Measurements from ENCODE around the gene RPS15A.

Gene RPS15A

DNA sequence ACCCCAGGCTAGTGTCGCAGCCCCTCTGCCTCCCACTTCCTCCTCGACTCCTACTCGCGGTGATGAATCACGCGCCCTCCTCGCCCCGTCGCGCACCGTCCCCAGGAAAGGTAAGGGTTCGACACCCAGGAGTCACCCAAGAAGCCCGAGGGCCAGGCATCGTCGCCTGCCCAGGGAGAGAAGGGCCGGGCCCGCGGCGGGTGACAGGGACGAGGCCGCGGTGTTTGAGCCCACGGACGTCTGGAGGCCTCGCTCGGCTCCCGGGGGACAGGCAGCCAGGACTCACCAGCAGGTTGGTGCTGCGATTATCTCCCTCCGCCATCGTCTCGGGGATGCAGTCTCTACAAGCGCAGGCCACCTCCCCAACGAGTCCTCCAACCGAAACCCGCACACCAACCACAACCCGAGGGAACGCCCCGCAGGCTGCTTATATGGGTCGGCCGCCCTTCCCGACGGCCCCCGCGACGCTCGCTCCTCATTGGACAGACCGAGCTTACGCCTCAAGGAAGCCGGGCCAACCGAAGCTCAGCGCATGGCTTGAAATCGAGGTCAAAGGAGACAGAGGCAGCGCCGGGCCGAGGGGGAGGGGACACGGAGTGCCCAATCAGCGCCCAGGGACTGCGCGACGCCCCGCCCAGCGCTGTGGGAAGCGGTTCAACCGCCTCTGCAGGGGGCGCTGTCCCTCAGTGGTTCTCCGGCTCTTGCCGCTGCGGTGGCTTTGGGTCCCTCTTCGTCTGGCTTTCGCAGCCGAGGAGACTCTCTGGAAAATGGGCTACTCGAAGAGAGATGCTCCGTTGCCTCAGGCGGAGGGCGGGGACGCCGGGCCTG is 11.2 kb upstream of the RPS15A start, which contains the start of gene ARL6IP1:
TSS of gene ARL6IP1 (minus strand) at position 405 of the 828 bp plus-strand sequence. CDS start at position 322, 83 bp downstream.
- no peaks in the 10 kb centered on the region for H3K9me3 Mint-ChIP-seq
- no peaks in the 10 kb centered on the region for H3K27me3 Mint-ChIP-seq (ENCODE audit: low read depth)
- H3K27ac Mint-ChIP-seq, result peak within 1 kb of the TSS; percentile 69 to 95 (median 94)
- peak within 1 kb of the TSS; percentile 93 to 98 (median 94) for H3K4me3 Mint-ChIP-seq
- TF ChIP-seq, protein P1, sequence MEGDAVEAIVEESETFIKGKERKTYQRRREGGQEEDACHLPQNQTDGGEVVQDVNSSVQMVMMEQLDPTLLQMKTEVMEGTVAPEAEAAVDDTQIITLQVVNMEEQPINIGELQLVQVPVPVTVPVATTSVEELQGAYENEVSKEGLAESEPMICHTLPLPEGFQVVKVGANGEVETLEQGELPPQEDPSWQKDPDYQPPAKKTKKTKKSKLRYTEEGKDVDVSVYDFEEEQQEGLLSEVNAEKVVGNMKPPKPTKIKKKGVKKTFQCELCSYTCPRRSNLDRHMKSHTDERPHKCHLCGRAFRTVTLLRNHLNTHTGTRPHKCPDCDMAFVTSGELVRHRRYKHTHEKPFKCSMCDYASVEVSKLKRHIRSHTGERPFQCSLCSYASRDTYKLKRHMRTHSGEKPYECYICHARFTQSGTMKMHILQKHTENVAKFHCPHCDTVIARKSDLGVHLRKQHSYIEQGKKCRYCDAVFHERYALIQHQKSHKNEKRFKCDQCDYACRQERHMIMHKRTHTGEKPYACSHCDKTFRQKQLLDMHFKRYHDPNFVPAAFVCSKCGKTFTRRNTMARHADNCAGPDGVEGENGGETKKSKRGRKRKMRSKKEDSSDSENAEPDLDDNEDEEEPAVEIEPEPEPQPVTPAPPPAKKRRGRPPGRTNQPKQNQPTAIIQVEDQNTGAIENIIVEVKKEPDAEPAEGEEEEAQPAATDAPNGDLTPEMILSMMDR (IDR thresholded peaks at IDR 0.05; ENCODE audit: unreplicated experiment in 3 of 3), result peak; percentile 80 to 96 (median 82)
- H3K36me3 Mint-ChIP-seq (ENCODE audit: low read depth), result peaks cover 15% of the 10 kb centered on the region
- H3K4me1 Mint-ChIP-seq, result peaks cover 56% of the 10 kb centered on the region

DNA sequence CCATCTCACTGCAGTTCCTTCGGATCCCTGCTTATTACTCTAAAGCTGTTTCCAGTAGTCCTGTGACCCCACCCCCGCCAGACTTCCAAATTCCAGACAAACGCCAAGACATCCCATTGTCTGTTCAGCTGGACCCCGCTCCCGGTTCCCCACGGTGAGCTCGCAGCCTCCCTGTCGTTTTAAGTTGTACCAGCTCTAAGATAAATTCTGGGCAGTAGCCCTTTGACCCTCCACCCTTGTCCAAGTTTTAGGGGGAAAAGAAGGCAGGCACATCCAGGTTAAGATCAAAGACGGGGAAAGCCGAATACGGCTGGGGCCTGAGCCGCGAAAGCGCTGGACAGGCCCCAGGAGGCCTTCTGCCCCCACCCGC is 10.6 kb upstream of the RPS15A start:
- Mint-ChIP-seq H3K4me1 (peaks cover 62% of the 10 kb centered on the region), H3K27me3 (ENCODE audit: low read depth) (no peaks in the 10 kb centered on the region), H3K27ac (peak overlapping the region; percentile 64 to 95 (median 94)), H3K9me3 (no peaks in the 10 kb centered on the region), H3K36me3 (ENCODE audit: low read depth) (peaks cover 19% of the 10 kb centered on the region), H3K4me3 (peak overlapping the region; percentile 93 to 98 (median 94))
- TF ChIP-seq, protein P1 (IDR thresholded peaks at IDR 0.05; ENCODE audit: unreplicated experiment in 3 of 3), result no peak

DNA sequence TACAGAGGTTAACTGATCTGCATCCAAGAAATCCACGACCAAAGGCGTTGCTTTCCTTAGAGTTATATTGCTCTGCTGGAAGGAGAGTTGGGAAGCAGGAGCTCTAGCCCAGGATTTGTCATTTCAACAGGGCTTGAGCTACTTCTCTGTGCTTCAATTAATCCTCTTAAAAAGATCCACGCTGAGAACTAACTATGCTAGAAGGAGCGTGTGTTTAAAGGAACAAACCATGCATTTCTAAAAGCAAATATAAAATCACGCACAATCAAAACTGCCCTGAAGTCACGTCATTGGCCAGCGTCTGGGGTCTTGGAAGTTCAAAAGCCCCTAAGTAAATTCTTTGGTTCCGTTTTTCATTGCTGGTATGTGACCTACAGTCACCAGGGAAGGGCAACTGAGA is 10.2 kb upstream of the RPS15A start:
- Mint-ChIP-seq H3K27me3 (ENCODE audit: low read depth) (no peaks in the 10 kb centered on the region), H3K4me3 (peak overlapping the region; percentile 93 to 98 (median 94)), H3K27ac (peak overlapping the region; percentile 64 to 95 (median 94)), H3K4me1 (peaks cover 64% of the 10 kb centered on the region), H3K9me3 (no peaks in the 10 kb centered on the region), H3K36me3 (ENCODE audit: low read depth) (peaks cover 21% of the 10 kb centered on the region)
- TF ChIP-seq, protein P1 (IDR thresholded peaks at IDR 0.05; ENCODE audit: unreplicated experiment in 3 of 3), result no peak

DNA sequence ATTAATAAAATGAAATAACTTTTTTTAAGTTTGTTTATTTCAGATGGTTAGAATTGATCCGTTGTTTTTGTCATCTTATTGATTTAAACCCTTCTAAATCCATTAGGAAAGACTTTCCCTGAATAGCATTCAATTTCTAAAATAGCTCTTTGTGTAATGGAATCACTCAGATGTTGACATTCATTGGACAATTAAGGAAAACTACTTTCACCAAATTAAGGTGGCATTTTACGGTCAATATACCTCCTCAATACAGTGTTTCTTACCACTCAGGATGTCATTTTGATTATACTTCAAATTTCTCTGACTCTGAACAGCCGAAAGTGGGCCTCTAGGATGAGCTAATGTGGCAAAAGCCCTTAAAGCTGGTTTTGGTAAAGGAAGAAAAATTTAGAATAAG is 9.4 kb upstream of the RPS15A start:
- H3K27ac Mint-ChIP-seq, result peak overlapping the region; percentile 64 to 95 (median 94)
- no peaks in the 10 kb centered on the region for H3K27me3 Mint-ChIP-seq (ENCODE audit: low read depth)
- H3K36me3 Mint-ChIP-seq (ENCODE audit: low read depth), result peaks cover 21% of the 10 kb centered on the region
- H3K9me3 Mint-ChIP-seq, result no peaks in the 10 kb centered on the region
- peak overlapping the region; percentile 93 to 98 (median 94) for H3K4me3 Mint-ChIP-seq
- H3K4me1 Mint-ChIP-seq, result peaks cover 64% of the 10 kb centered on the region
- TF ChIP-seq, protein P1 (IDR thresholded peaks at IDR 0.05; ENCODE audit: unreplicated experiment in 3 of 3), result no peak

DNA sequence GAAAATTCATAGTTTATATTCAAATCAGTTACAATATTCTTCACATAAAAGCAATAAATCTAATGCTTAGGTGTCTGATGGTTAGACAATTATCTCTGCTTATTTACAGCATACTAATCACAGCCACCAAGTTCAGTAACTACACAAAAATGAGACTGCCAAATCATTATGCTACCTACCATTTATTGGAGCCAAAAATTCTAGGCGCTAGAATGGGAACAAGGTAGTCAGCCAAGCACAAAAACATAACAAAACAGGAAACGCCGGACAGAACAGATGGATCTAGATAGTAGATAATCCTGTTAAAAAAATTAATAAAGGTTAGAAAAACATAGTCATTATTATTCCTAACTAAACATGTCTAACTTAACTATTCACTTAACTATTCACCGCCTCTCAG is 7.6 kb upstream of the RPS15A start:
- Mint-ChIP-seq H3K9me3 (no peaks in the 10 kb centered on the region), H3K36me3 (ENCODE audit: low read depth) (peaks cover 32% of the 10 kb centered on the region), H3K27ac (peak overlapping the region; percentile 27 to 61 (median 51)), H3K4me1 (peaks cover 51% of the 10 kb centered on the region), H3K4me3 (peak overlapping the region; percentile 38 to 67 (median 54)), H3K27me3 (ENCODE audit: low read depth) (no peaks in the 10 kb centered on the region)
- TF ChIP-seq, protein P1 (IDR thresholded peaks at IDR 0.05; ENCODE audit: unreplicated experiment in 3 of 3), result no peak

All from nephron (organoid).